Mucosa of descending colon (tissue), 3 donors: ENCODE measurements around the gene AGPAT2. TPM values are rescaled to one million over a fixed set of nuclear protein-coding genes. Genes with fewer than 3 reads are reported as not detected.
"Not testable (repeated sequence)": the region's sequence is repeated elsewhere in the genome, so short reads cannot be mapped to it uniquely, and the experiment has no call there.

ENCODE experiments used
- ATAC-seq: fragments of 200-7000 bp; cut with Tn5 transposase; one replicate; pipeline ENCODE4 v1.9.1; 2020; ENCODE audit warnings: mild to moderate bottlenecking, moderate library complexity
- DNase-seq, 3 donors: peaks; one replicate each; pipeline ENCODE4 v3.0.0-alpha.2; 2020
- H3K36me3 ChIP-seq: fragments of 200-600 bp; one replicate; pipeline ENCODE4 v1.8.0; 2021; ENCODE audit warnings: low read depth, mild to moderate bottlenecking
- H3K4me1 ChIP-seq: fragments of 200-600 bp; one replicate; pipeline ENCODE4 v1.8.0; 2021; ENCODE audit warnings: low read depth, mild to moderate bottlenecking
- H3K4me3 ChIP-seq: fragments of 200-600 bp; one replicate; pipeline ENCODE4 v1.8.0; 2021; ENCODE audit warnings: mild to moderate bottlenecking
- H3K9me3 ChIP-seq: fragments of 200-600 bp; one replicate; pipeline ENCODE4 v1.8.0; 2021; ENCODE audit warnings: mild to moderate bottlenecking
- intact Hi-C, 2 donors: fragments of 100-400 bp; cut with DNase I in 1 of 2; cut with micrococcal nuclease in 1 of 2; formaldehyde crosslinking; loops; one replicate each; pipeline versions ENCODE4 v1.11.0 to v1.11.1; 2022; cut with DNase I, micrococcal nuclease
- total RNA-seq, 3 donors: library from RNA; stranded (reverse); fragmentation: NEBNext Ultra II Directional in 2 of 3; extraction: Animal tissue kit (Norgen Biotek cat#: 25700) in 2 of 3; gene quantifications; one replicate each; pipeline versions ENCODE4 v1.2.1 to v1.2.4, GENCODE V29; 2021 to 2023
- TF ChIP-seq, protein P1 (sequence below): fragments of 200-600 bp; IDR thresholded peaks from one replicate; pipeline ENCODE4 v1.8.0; 2022; ENCODE audit warnings: antibody characterized with exemption, mild to moderate bottlenecking
- donor health status: DM: no; HTN: no; CAD: no; lungs with moderate emphysema.
- donor health status: DM: no; HTN: no; CAD: no.
- donor health status: DM: no; HTN: yes; CAD: no.

Gene AGPAT2
- total RNA-seq, 3 donors from 2014 or later: 113 to 296 (median 152) TPM

DNA sequence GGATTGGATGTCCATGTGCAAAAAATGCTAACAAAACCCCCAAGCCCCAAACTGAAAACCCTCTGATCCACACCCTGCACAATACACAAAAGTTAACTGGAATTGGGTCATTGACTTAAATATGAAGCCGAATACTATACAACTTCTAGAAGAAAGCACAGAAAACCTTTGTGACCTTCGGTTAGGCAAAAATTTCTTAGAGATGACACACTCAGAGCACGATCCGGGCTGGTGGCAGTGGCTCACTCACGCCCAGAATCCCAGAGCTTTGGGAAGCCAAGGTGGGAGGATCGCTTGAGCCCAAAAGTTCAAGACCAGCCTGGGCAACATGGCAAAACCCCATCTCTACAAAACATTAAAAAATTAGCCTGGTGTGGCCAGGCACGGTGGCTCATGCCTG, 23.3 kb upstream of the AGPAT2 start:
- TF ChIP-seq, protein P1, sequence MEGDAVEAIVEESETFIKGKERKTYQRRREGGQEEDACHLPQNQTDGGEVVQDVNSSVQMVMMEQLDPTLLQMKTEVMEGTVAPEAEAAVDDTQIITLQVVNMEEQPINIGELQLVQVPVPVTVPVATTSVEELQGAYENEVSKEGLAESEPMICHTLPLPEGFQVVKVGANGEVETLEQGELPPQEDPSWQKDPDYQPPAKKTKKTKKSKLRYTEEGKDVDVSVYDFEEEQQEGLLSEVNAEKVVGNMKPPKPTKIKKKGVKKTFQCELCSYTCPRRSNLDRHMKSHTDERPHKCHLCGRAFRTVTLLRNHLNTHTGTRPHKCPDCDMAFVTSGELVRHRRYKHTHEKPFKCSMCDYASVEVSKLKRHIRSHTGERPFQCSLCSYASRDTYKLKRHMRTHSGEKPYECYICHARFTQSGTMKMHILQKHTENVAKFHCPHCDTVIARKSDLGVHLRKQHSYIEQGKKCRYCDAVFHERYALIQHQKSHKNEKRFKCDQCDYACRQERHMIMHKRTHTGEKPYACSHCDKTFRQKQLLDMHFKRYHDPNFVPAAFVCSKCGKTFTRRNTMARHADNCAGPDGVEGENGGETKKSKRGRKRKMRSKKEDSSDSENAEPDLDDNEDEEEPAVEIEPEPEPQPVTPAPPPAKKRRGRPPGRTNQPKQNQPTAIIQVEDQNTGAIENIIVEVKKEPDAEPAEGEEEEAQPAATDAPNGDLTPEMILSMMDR: no peak
- H3K4me1 ChIP-seq: peaks cover 6% of the 10 kb centered on the region

DNA sequence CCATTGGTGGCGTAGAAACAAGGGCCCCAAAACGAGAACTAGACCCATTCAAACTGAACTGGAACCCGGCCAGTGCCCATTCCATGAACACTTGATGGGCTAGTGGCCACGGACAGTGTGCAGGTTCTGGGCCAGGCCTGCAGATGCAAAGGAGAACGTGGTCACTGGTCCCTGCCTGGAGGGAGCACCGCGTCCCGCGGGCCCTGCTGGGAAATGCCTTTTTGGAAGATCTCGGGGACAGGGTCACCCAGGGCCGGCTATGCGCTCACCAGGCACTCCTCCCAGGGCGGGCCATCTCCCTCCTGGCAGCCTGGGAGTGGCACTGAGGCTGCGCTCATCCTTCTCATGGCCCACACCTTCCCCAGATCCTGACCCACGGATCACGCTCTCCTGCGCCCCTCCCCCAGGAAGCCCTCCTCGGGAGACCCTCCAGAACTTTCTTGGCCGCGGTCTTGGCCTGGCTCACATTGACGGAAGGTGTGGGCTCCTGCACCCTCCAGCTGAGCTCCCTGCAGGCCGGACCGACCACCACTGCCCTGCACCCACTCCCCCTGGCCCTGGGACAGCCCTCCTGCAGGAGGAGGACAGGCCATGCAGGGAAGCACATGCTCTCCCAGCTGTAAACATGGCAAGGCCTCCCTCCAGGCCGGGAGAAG, 22.3 kb upstream of the AGPAT2 start:
- no peaks in the 10 kb centered on the region for H3K9me3 ChIP-seq
- no peak for DNase-seq
- peaks cover 6% of the 10 kb centered on the region for H3K4me1 ChIP-seq
- TF ChIP-seq, protein P1: no peak
- intact Hi-C loops: no loop called here
- no peaks in the 10 kb centered on the region for H3K36me3 ChIP-seq
- H3K4me3 ChIP-seq: no peak overlapping the region
- ATAC-seq: no peak

More for the DNA sequence above, 23.3 kb upstream of the AGPAT2 start:
- Histone ChIP-seq H3K9me3 (no peaks in the 10 kb centered on the region), H3K36me3 (no peaks in the 10 kb centered on the region), H3K4me3 (no peak overlapping the region)
- DNase-seq (no peak), ATAC-seq (no peak)
- intact Hi-C loops: no loop called here

DNA sequence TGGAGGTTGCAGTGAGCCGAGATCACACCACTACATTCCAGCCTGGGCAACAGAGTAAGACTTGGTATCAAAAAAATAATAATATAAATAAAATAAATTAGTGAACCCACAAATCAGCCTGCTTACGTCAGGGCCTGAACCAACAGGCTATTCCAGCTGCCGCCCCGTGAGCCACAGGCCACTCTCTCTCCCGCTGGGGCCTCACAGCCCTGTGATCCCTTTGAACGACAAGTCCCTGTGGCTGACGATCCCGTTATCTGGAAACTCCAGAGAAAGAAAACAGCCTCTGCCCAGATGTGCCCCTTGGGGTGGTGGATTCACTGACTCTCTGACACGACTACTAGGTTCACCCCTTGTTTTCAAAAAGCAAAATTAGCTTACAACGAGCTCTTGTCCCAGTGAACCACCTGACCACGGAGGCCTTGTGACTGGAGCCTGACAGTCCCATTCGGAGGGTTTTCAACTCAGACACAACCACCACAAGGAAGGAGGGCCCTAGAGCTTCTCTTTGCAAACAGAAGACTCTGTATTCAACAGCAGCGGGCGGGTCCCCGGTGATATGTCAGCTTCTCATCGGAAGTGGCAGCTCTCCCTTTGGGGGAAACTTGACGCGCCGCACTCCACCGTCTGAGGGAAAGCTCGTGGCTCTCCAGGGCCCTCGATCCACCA, 20.7 kb upstream of the AGPAT2 start:
- DNase-seq (no peak), ATAC-seq (no peak)
- peaks cover 6% of the 10 kb centered on the region for H3K4me1 ChIP-seq
- TF ChIP-seq, protein P1: no peak
- H3K36me3 ChIP-seq: no peaks in the 10 kb centered on the region
- no peaks in the 10 kb centered on the region for H3K9me3 ChIP-seq
- H3K4me3 ChIP-seq: no peak overlapping the region
- intact Hi-C loops: no loop called here

DNA sequence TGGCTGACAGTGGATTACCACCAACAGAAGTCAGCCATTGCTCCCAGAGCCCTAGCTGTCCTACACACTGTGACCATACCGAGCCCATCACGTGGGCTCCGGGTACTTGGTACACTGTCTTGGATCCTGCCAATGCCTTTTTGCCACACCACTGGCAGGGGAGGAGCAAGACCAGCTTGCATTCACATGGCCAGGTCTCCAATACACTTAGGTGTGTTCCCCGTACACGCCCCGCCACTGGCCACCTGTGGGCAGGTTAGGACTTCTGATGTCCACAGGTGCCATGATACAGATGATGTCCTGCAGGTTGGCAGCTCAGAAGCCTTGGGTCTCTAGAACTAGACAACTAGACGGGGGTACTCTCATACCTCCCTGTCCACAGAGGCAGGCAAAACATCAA, 19.8 kb upstream of the AGPAT2 start:
- H3K36me3 ChIP-seq: no peaks in the 10 kb centered on the region
- H3K9me3 ChIP-seq: no peaks in the 10 kb centered on the region
- intact Hi-C loops: no loop called here
- DNase-seq (no peak), ATAC-seq (no peak)
- TF ChIP-seq, protein P1: no peak
- H3K4me1 ChIP-seq: peaks cover 4% of the 10 kb centered on the region
- no peak overlapping the region for H3K4me3 ChIP-seq

DNA sequence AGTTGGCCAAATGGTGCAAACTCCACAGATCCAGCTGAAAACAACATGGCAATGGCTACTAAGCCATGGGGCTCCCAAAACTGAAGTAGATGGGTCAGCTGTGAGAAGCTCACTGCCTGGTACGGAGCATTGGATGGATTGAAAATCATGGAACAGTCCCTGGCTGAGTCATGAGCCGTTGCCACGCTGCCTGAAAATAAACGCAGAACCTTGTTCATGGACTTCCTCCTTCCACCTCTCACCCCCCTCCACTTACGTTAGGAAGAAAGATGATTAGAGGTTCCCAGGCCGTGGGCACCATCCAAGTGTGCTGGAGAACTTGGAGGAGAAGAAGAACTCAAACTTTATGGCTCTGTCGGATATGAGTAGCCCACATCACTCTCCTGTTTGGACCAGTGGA, 18.3 kb upstream of the AGPAT2 start:
- H3K4me1 ChIP-seq: peaks cover 7% of the 10 kb centered on the region
- no peaks in the 10 kb centered on the region for H3K36me3 ChIP-seq
- ATAC-seq: peak; percentile 27
- DNase-seq: no peak
- intact Hi-C loops: no loop called here
- H3K4me3 ChIP-seq: no peak overlapping the region
- no peaks in the 10 kb centered on the region for H3K9me3 ChIP-seq
- TF ChIP-seq, protein P1: no peak

DNA sequence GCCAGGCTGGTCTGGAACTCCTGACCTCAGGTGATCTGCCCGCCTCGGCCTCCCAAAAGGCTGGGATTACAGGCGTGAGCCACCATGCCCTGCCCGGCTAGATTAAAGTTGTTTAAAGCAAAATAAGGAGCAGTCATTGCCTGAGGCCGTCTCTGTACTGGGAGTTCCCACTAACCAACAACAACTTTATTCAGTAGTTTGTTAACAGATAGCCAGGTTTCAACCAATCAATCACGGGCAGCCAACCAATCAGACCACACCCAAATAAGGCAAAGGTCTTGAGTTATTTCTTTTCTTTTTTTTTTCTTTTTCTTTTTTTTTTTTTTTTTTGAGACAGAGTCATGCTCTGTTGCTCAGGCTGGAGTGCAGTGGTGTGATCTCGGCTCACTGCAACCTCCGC, 17.5 kb upstream of the AGPAT2 start:
- H3K9me3 ChIP-seq, H3K4me3 ChIP-seq, ATAC-seq, H3K36me3 ChIP-seq, DNase-seq, H3K4me1 ChIP-seq, intact Hi-C loops: not testable (repeated sequence)
